ENCODE results near the gene RAB27B.

- TF ChIP-seq, protein P1, sequence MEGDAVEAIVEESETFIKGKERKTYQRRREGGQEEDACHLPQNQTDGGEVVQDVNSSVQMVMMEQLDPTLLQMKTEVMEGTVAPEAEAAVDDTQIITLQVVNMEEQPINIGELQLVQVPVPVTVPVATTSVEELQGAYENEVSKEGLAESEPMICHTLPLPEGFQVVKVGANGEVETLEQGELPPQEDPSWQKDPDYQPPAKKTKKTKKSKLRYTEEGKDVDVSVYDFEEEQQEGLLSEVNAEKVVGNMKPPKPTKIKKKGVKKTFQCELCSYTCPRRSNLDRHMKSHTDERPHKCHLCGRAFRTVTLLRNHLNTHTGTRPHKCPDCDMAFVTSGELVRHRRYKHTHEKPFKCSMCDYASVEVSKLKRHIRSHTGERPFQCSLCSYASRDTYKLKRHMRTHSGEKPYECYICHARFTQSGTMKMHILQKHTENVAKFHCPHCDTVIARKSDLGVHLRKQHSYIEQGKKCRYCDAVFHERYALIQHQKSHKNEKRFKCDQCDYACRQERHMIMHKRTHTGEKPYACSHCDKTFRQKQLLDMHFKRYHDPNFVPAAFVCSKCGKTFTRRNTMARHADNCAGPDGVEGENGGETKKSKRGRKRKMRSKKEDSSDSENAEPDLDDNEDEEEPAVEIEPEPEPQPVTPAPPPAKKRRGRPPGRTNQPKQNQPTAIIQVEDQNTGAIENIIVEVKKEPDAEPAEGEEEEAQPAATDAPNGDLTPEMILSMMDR (conservative IDR thresholded peaks at IDR 0.05; ENCODE audit: low read depth, low read length) = no peak
- TF ChIP-seq EZH2phosphoT487 (IDR thresholded peaks at IDR 0.05; ENCODE audit: borderline replicate concordance, low read length) = no peak
- TF ChIP-seq EZH2 (IDR thresholded peaks at IDR 0.05; ENCODE audit: low read length, unreplicated experiment) = no peak
These were observed 13.2 kb upstream of the RAB27B start for GRCh38 chr18:54815086-54815485.
